GM19099 (cell line): ENCODE measurements around the gene CDC26.

ENCODE experiments used
- POLR2A ChIP-seq: IDR thresholded peaks from 3 replicates; pipeline ENCODE4 v1.6.1; 2011; ENCODE audit warnings: low read depth; ENCODE audit not compliant: insufficient read length; ENCODE audit errors: extremely low read depth

CDC26 gene

DNA sequence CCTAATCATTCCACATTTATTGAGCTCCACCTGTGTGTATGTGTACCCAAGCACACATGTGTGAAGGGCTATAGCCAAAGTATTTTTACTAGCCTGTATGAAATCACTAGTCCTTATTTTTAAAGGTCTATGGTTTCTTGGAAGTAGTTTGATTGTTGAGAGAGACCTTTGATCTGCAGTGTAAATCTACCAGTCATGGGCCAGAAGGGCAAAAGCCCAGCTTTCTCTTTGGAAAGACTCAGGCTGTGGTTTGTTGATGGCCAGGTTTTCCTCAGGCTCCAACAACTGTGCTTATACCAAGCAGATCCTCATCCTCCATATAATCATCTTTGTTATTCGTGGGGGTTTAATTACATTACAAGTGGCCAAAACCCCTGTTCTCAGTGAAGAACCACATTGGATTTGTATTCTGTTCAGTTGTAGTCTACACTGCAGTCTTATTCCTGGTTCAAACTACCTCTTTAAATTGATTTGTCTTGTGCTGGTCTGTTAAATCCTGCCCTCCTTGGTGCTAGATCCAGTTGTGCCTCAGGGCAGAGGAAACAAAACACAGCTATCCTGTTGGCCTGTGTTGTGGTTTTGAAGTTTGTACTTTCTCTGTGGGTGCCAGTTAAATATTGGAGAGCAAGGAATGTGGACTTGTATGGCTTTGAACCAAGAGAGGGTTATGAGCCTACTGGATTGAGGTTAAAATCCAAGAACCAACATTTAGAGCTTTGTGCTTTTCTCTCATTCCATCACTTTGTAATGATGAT, 13.3 kb downstream of the CDC26 start:
- no peak for TF ChIP-seq POLR2A

DNA sequence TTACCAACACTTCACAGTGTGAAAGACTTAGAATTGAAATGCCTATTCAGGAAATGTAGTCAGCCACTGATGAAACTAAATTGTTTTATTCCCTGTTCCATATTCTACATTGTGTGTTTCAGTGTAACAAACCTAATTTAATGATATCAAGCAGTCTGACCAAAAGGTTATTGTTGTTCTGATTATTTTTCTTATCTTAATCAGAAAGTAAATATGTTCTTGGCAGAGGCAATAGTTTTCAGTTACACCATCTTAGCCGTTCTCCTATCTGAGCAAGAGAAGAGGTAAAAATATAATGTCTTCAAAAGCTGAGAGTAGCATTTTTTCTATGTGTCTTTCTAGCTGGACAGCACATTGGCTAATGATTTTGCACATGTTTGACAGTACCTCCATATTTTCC, 17.1 kb downstream of the CDC26 start:
- TF ChIP-seq POLR2A, result no peak

DNA sequence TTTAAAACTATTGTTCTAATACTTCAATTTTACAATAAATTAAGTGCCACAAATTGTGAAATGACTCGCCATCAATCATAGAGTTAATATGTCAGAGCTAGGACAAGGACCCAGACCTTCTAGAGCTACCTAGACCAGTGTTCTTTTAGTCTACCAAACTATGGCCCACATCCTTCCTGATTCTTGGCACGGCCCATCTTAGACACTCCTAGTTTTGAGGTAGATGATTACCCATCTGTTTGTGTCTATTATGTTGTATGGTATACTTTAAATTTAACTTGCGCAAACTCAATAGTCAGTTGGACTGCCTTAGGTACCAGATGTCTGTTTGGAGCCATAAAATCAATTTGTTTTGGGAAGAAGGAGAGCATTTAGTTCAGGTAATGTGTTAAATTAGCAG, 17.5 kb downstream of the CDC26 start:
- TF ChIP-seq POLR2A, result no peak

DNA sequence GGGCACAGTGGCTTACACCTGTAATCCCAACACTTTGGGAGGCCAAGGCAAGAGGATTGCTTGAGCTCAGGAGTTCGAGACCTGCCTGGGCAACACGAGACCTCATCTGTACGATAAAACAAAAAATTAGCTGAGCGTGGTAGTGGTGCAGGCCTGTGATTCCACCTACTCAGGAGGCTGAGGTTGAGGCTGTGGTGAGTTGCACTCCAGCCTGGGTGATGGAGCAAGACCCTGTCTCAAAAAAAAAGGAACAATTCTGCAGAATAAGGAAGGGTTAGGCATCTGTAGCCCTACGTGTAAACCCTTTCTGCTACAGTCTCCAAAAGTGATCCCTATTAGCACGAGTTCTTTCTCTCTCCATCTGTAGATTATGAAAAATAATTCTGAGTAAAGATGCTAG, 19.9 kb downstream of the CDC26 start:
- no peak for TF ChIP-seq POLR2A

DNA sequence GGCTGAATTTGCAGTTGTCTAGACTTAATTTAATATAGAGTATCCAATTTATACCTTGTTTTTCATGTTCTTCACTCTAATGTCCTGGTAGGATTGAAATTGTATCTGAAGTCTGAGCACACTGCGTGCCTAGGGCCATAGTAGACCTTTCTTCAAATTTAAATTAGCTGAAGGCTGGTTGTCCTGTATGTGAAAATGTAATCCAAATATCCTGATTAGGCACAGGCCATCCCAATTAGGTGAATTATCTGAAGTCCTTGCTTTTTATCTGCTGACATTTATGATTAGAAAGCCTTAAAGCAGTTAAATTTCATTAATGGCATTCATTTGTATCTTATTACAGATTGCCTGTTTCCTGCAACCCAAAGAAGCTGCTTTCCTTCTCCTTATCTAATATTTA, 20.4 kb downstream of the CDC26 start:
- TF ChIP-seq POLR2A, result no peak

DNA sequence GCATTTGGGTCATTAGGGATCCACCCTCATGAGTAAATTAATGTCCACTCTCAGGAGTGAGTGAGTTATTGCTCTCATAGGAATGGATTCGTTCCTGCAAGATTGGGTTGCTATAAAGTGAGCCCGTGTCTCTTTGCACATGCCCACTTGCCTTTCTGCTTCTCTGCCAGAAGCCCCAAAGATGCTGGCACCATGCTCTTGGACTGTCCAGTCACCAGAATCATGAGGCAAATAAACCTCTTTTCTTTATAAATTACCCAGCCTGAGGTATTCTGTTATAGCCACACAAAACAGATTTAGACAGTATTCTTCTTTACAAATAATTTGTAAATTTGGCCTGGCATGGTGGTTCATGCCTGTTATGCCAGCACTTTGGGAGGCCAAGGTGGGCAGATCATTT, 24.6 kb downstream of the CDC26 start:
- no peak for TF ChIP-seq POLR2A

DNA sequence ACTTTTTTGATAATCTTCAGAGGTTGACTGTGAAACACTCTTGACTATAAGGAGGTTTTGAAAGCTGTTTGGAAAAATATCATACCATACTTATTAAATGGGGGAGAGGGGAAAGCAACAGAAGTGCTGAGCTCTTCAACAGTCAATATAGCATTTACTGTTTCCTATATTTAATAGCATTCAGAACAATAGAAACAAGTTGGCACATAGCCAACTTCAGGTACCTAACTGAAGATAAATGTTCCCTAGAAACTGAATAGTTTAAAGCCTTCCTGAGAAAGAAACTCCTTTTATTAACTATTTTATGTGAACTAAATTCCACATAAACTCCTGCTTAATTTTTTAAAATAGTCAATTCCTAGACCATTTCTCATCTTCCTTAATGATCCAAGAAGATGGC, 27.7 kb downstream of the CDC26 start:
- TF ChIP-seq POLR2A, result no peak

DNA sequence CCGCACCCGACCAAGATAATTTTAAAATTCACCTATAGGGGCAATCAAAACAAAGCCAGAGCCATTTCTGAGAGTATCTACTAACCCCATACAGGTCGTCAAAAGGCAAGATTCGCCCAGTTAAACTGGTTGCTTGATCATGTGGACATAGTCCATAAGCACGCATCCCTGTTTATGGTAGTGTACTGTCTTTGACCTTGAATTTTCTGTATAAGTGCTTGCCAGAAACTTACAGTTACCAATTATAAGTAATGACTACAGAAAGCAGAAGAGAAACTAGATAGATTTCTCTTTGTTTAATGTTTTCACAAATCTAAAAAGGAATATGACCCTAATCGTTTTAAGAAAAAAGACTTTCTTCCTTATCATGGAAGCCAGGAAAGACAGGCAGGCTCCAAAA, 28.4 kb downstream of the CDC26 start:
- no peak for TF ChIP-seq POLR2A

DNA sequence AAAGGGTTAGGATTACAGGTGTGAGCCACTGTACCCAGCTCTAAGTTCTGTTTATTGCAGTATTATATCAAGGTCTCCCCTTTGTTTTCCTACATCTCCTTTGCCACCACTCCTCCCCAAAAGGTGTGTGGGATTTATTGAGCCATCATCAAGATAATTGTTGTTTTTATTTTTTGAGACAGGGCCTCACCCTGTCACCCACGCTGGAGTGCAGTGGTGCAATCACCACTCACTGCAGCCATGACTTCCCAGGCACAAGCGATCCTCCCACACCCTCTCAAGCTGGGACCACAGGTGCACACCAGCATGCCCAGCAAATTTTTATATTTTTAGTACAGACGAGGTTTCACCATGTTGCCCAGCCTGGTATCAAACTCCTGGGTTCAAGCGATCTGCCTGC, 29.5 kb downstream of the CDC26 start:
- TF ChIP-seq POLR2A, result no peak

DNA sequence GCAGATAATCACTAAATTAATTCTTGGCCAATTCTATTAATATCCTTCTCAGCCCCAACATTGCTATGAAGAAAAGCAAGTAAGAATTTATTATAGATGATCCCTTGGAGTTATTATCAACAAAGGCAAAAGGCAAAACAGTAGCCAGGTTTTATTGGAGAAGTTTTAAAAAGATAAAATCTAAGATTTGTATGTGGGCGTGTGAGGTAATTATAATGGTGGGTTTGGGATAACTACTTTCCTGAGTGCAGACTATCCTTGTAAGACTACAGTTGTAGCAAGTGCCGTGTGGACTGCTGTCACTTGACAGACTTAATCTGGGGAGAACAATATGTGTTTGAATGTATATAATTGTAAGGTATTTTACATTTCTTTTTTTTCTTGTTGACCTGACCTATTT, 30.8 kb downstream of the CDC26 start:
- TF ChIP-seq POLR2A, result no peak

DNA sequence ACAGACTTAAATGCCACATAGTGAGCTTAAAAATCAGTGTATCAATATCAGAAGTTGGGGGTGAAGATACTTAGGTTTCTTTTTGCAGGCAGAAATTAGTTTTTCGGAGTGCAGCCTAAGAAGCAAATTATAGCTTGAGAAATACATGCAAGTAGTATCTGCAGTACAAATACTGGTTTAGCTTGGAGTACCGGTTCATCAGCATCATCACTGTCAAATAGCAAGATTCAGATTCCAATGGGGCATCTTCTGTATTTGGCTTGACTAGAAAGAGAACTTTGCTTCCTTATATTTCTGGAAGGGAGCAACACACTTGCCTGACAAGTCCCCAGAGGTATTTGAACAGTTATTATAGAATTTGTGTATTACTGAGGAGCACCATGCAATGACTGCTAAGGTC, 34.2 kb downstream of the CDC26 start:
- TF ChIP-seq POLR2A, result no peak

DNA sequence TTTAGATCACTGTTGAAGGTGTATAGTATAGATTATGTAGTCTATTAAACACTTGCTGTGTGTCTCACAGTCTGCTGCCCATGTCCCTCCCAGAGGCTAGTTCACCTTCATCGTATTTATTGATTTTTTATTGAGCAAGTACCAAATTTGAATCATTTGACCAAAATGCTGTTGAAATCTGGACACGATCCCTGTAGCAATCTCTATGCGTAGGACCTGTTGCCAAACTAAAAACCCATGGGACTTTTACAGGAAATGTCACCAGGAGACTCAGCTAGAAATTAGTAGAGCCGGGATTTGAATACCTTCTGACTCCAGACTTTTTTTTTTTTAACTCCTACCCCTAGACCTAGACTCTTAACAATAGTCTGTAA, 36.5 kb downstream of the CDC26 start:
- TF ChIP-seq POLR2A, result no peak

DNA sequence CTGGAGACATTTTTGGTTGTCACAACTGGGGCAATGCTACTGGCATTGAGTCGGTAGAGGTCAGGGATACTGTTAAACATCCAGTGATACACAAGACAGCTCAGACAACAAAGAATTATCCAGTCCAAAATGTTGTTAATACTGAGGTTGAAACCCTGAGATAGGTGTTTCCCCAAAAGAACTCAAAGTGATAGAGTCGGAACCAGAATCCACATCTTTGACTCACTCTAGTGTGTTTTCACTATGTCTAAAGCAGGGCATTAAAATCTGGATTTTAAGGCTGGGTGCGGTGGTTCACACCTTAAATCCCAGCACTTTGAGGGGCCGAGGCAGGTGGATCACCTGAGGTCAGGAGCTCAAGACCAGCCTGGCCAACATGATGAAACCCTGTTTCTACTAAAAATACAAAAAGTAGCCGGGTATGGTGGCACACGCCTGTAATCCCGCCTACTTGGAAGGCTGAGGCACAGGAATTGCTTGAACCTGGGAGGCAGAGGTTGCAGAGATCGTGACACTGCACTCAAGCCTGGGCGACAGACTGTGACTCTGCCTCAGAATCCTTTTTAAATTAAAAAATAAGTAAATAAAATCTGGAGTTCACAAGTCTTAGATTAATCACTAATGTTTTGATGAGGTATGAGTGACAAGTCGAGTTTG, 37.0 kb downstream of the CDC26 start:
- TF ChIP-seq POLR2A, result no peak

DNA sequence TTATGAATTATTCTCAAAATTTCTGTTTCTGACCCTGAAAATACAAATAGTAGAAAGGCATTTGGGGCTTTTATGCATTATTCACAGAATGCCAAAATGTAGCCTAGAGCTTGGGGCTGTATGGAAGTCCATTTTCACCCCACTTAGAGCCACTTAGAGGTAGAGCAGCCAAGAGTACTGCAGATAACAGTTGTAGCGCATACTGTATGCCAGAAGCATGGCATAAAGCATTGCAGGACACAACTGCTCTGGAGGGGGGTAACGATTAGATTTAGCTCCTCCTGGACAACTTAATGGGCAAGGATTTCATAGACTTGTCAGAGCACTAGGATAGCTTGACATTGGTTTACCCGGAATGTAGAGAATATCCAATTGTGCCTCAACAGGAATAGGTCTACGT, 38.3 kb downstream of the CDC26 start:
- TF ChIP-seq POLR2A, result no peak

DNA sequence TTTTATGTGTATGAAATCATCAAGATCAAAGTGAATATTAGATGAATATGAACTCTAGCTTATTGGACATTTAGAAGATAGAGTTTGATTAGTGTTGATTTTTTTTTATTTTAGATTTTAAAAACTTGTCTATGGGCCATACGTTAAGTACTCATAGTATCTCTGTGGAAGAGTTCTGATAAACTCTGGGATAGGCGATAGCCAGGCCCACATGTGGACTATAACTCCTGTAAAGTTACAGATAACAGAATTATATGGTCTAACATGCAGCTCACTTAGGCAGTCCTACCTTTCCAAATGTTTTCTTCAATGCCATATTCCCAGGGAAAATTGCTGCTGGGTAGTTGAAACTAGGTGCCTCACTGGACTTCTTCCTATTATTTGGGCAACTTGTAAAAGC, 43.7 kb downstream of the CDC26 start:
- TF ChIP-seq POLR2A, result no peak

DNA sequence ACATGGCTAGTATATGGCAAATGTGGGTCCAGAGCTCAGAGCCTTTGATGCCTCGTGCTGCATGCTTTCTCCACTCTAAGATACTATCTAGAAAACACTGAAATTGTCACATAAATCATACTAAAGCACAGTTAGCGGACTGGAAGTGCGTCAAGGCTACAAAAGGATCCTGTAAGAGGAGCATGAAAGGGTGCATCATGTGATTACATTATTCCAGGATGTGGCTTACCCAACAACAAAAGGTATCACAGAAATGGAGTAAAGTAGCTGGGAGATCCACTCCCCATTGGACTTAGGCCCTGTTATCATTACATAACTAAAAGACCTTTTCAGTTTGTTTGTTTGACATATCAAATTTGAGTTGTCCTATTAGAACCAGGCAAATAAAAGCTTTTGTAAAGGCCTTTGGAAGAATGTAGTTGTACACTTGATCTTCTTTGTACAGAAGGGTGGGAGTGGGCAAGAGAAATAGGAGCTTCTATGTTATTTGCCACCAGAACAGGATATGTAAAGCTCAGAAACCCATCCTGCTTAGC, 47.2 kb downstream of the CDC26 start:
- no peak for TF ChIP-seq POLR2A
